DOHH2 (cell line): ENCODE data around the gene CLEC18B.

Source experiments
- H3F3A ChIP-seq: fragments of 200-600 bp; sonication (generic), shearing (Covaris generic); 2 replicates; pipeline ENCODE4 v1.6.0; 2016; ENCODE audit warnings: antibody characterized with exemption, mild to moderate bottlenecking; ENCODE audit not compliant: control insufficient read depth, insufficient read depth
- H3K27ac ChIP-seq: fragments of 200-600 bp; sonication (generic); 2 replicates; pipeline ENCODE4 v1.5.1; 2014; ENCODE audit warnings: low read depth, mild to moderate bottlenecking, low read length, moderate library complexity
- H3K27me3 ChIP-seq: fragments of 200-600 bp; sonication (generic); 2 replicates; pipeline ENCODE4 v1.6.1; 2014; ENCODE audit warnings: mild to moderate bottlenecking, low read length, mixed read lengths; ENCODE audit not compliant: control insufficient read depth
- H3K36me3 ChIP-seq: fragments of 200-600 bp; sonication (generic); 2 replicates; pipeline ENCODE4 v1.6.1; 2014; ENCODE audit warnings: mild to moderate bottlenecking, low read length, moderate library complexity, mixed read lengths; ENCODE audit not compliant: control insufficient read depth
- H3K4me1 ChIP-seq: fragments of 200-600 bp; sonication (generic); 2 replicates; pipeline ENCODE4 v1.6.1; 2014; ENCODE audit warnings: mild to moderate bottlenecking, low read length, mixed read lengths; ENCODE audit not compliant: control insufficient read depth
- H3K4me2 ChIP-seq: fragments of 200-600 bp; sonication (generic); 2 replicates; pipeline ENCODE4 v1.6.0; 2014; ENCODE audit warnings: mild to moderate bottlenecking, low read length, moderate library complexity
- H3K4me3 ChIP-seq: fragments of 200-600 bp; sonication (generic); 2 replicates; pipeline ENCODE4 v1.5.1; 2014; ENCODE audit warnings: mild to moderate bottlenecking, low read length, mixed read lengths
- H3K79me2 ChIP-seq: fragments of 200-600 bp; sonication (generic); 2 replicates; pipeline ENCODE4 v1.6.1; 2014; ENCODE audit warnings: mild to moderate bottlenecking, low read length, mixed read lengths; ENCODE audit not compliant: control insufficient read depth
- H3K9me2 ChIP-seq: fragments of 200-600 bp; sonication (generic); replicated peaks from 2 replicates; pipeline ENCODE4 v1.6.1; 2014; ENCODE audit warnings: mild to moderate bottlenecking, low read length, mixed read lengths; ENCODE audit not compliant: control insufficient read depth
- H3K9me3 ChIP-seq: fragments of 200-600 bp; sonication (generic); 2 replicates; pipeline ENCODE4 v1.6.1; 2014; ENCODE audit warnings: antibody characterized with exemption, low read length, mixed read lengths; ENCODE audit not compliant: control insufficient read depth, insufficient read depth
- H4K20me1 ChIP-seq: fragments of 200-600 bp; sonication (generic); 2 replicates; pipeline ENCODE4 v1.6.0; 2014; ENCODE audit warnings: low read depth, mild to moderate bottlenecking, antibody characterized with exemption, low read length, moderate library complexity; ENCODE audit not compliant: control insufficient read depth, insufficient read depth
- EZH2phosphoT487 ChIP-seq: fragments of 200-600 bp; sonication (generic); IDR thresholded peaks from 2 replicates; pipeline ENCODE4 v1.6.1; 2017; ENCODE audit warnings: borderline replicate concordance, mild to moderate bottlenecking, antibody characterized with exemption, low read length, moderate library complexity, mixed read lengths
- TF ChIP-seq, protein P1 (sequence below): fragments of 200-600 bp; sonication (generic); IDR thresholded peaks from one replicate; pipeline ENCODE4 v1.5.1; 2014; ENCODE audit warnings: antibody characterized with exemption, mild to moderate bottlenecking, low read depth, low read length; ENCODE audit not compliant: poor library complexity, severe bottlenecking

Gene CLEC18B

DNA sequence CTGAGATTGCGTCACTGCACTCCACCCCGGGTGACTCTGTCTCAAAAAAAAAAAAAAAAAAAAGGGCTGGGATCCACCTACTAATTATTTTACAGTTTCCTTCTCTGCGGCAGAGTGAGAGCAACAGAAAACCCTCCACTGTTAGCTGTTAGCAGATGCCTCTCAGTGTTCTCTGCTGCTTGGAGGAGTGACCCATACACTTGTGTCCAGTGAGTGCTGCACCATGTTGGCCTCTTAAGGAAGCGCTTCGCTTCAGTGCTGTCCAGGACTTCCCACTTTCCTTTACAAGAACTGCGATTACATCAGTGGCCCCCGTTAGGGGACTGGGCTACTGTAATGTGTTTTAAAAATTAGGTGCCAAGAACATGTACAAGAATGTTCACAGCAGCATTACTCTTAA, 18.4 kb upstream of the CLEC18B start:
- no peak overlapping the region for H3K4me2 ChIP-seq

DNA sequence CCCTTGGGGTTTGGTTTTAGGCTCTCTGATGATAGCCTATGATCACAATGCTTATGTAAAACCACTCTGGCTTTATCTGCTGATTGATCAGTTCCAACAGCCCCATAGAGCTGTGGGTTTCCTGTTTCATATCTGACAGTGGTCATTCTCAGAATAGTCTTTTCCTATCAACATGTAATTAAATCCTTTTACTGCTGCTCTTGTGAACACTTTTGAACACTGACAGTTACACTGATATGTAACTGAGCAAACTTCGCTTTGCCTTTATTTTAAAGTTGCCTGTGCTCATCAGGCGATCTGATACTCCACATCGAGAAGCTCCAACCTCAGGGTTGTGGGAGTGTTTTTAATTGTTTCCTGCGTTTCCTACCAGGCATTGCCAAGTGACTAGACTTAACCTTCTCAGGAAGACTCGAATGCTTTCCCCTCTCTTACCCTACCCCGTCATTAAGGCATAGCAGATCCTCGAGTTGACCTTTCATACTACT, 17.3 kb upstream of the CLEC18B start:
- Histone ChIP-seq H3F3A (no peaks in the 10 kb centered on the region), H3K36me3 (no peaks in the 10 kb centered on the region), H4K20me1 (no peaks in the 10 kb centered on the region), H3K4me3 (no peak overlapping the region), H3K27me3 (no peaks in the 10 kb centered on the region), H3K4me1 (no peaks in the 10 kb centered on the region), H3K4me2 (no peak overlapping the region), H3K9me2 (no peaks in the 10 kb centered on the region), H3K9me3 (no peaks in the 10 kb centered on the region), H3K79me2 (no peaks in the 10 kb centered on the region), H3K27ac (no peak overlapping the region)
- TF ChIP-seq, protein P1, sequence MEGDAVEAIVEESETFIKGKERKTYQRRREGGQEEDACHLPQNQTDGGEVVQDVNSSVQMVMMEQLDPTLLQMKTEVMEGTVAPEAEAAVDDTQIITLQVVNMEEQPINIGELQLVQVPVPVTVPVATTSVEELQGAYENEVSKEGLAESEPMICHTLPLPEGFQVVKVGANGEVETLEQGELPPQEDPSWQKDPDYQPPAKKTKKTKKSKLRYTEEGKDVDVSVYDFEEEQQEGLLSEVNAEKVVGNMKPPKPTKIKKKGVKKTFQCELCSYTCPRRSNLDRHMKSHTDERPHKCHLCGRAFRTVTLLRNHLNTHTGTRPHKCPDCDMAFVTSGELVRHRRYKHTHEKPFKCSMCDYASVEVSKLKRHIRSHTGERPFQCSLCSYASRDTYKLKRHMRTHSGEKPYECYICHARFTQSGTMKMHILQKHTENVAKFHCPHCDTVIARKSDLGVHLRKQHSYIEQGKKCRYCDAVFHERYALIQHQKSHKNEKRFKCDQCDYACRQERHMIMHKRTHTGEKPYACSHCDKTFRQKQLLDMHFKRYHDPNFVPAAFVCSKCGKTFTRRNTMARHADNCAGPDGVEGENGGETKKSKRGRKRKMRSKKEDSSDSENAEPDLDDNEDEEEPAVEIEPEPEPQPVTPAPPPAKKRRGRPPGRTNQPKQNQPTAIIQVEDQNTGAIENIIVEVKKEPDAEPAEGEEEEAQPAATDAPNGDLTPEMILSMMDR = no peak
- no peak for TF ChIP-seq EZH2phosphoT487

More for the DNA sequence above, 18.4 kb upstream of the CLEC18B start:
- H3K79me2 ChIP-seq = no peaks in the 10 kb centered on the region
- no peaks in the 10 kb centered on the region for H3K36me3 ChIP-seq
- TF ChIP-seq, protein P1 = no peak
- no peak for TF ChIP-seq EZH2phosphoT487
- H3F3A ChIP-seq = no peaks in the 10 kb centered on the region
- H4K20me1 ChIP-seq = no peaks in the 10 kb centered on the region
- no peak overlapping the region for H3K27ac ChIP-seq
- H3K27me3 ChIP-seq = no peaks in the 10 kb centered on the region
- H3K4me3 ChIP-seq = no peak overlapping the region
- no peaks in the 10 kb centered on the region for H3K4me1 ChIP-seq
- H3K9me2 ChIP-seq = no peaks in the 10 kb centered on the region
- no peaks in the 10 kb centered on the region for H3K9me3 ChIP-seq

DNA sequence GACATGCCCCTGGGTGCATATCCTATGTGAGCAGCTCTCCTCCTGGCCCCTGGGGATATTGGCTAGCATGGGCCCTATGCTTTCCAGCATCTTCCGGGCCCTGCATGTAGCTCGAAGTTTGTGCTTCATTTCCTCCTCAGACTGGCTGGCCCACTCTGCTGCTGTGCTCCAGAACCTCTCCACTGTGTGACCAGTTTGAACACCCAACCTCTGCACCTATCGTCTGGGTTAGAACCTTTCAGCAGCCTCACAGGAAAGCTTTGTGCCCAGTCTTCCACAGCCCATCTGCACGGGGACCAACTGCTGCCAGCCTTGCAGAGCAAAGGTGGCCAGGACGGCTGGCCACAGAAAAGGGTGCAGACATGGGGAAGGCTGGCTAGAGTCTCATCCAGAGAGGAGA, 10.2 kb upstream of the CLEC18B start:
- no peak overlapping the region for H3K27ac ChIP-seq
- TF ChIP-seq EZH2phosphoT487 = no peak
- TF ChIP-seq, protein P1 = no peak

More for the DNA sequence above, 10.2 kb upstream of the CLEC18B start:
- Histone ChIP-seq H3K79me2 (no peaks in the 10 kb centered on the region), H3K9me2 (no peaks in the 10 kb centered on the region), H3K4me3 (no peak overlapping the region), H3K4me1 (no peaks in the 10 kb centered on the region), H3K27me3 (no peaks in the 10 kb centered on the region), H3K4me2 (no peak overlapping the region), H4K20me1 (no peaks in the 10 kb centered on the region), H3K9me3 (no peaks in the 10 kb centered on the region), H3K36me3 (no peaks in the 10 kb centered on the region), H3F3A (no peaks in the 10 kb centered on the region)
